ENCODE data around the gene CFAP54.

- TF ChIP-seq CTCF (IDR thresholded peaks at IDR 0.05) (no peak), CHD4 (IDR thresholded peaks at IDR 0.05; ENCODE audit: borderline replicate concordance) (no peak), CHD2 (IDR thresholded peaks at IDR 0.05; ENCODE audit: low read length, partially characterized antibody) (no peak), BHLHE40 (IDR thresholded peaks at IDR 0.05; ENCODE audit: low read depth, low read length) (no peak), RFX5 (IDR thresholded peaks at IDR 0.05) (no peak), REST (IDR thresholded peaks at IDR 0.05) (no peak), HDAC2 (IDR thresholded peaks at IDR 0.05) (no peak), POLR2A (IDR thresholded peaks at IDR 0.05; ENCODE audit: low read length) (no peak), MYC (IDR thresholded peaks at IDR 0.05; ENCODE audit: borderline replicate concordance, low read length) (no peak), ESRRA (IDR thresholded peaks at IDR 0.05; ENCODE audit: borderline replicate concordance, low read length) (no peak), RAD21 (conservative IDR thresholded peaks at IDR 0.05 in 1 of 2, IDR thresholded peaks at IDR 0.05 in 1 of 2) (no peak), ELK1 (IDR thresholded peaks at IDR 0.05; ENCODE audit: low read depth, low read length) (no peak), SREBF2 (IDR thresholded peaks at IDR 0.05) (no peak)
These were observed 393.5 kb downstream of the CFAP54 start for GRCh38 chr12:96882862-96883261.
